ENCODE measurements around the gene UBAC1.
"Not testable (repeated sequence)": the region's sequence is repeated elsewhere in the genome, so short reads cannot be mapped to it uniquely, and the experiment has no call there.

UBAC1 gene

DNA sequence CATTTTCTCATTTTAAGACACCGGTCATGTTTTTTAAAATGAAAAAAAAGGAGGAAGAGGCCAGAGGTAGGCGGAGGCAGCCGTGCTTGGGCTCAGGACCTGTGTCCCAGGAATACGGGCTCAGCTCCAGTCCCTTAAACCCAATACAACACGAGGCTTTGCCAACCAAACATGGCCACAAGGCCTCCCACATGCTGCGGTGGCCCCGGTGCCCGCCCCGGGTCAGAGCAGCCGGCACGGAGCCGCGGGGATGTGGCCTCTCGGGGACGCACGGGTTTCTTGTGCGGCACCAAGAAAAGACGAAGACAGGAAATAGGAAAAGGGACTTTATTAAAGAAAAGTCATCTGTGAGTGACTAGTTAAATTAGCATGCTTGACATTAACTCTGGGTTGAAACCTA is 28.5 kb downstream of the UBAC1 start:
- DNase-seq: no peak

DNA sequence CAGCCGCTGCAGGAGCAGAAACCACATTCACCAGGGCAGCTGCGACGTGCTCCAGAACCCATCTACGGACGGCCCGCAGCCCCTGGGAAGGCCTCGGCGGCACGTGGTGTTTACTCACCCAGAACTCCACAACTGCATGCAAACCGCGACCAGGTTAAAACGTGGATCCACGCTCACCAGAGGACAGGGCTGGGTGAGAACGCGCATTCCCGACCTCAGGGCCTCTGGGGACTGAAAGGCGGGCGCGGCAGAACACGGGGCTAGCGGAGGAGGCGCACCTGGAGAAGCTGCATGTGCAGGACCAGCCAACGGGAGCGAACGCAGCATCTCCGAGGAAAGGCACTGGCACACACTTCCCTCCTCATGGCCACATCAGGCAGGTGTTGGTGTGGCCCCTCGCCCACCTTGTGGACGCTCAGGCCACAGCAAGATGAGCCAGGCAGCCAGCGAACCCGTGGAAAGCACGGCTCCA is 29.8 kb downstream of the UBAC1 start:
- DNase-seq: no peak

DNA sequence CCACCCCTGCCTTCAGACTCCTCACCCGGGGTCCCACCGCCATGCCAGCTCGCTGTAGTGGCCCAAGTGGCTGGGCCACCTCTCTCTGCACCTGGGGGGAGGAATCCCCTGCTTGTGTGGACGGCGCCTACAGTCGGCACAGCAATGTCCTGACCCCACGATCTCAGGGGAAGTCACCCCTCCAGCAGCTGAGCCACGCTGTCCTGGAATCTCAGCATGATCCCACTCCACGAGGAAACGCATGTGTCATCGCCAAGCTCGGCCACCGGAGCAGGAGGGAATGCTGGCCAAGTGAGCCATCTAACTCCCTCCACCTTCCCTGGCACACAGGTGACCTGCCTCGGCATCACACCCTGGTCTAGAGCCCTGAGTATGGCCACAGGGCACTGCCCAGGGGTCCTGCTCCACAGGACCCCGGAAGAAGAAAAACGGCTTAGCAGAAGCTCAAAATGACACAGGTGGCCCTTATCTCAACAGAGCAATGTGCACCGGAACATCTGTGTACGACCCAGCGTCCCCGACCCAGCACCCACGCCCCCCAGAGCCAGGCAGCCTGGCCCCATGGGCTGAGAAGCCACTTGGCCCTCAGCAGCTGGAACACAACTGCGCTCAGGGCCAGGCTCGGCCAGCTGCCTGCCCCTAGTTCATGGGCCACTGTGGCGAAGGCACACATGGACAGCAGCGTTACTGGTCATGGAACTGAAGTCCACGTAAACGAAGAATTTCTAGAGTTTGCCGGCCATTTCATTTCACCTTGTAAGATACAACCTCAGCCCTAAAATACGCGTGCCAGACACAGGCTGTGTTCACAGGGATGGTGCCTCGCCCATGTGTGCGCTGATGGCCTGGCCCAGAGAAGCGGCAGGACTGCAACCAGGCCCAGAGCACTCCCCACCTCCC is 30.5 kb downstream of the UBAC1 start:
- DNase-seq: no peak

DNA sequence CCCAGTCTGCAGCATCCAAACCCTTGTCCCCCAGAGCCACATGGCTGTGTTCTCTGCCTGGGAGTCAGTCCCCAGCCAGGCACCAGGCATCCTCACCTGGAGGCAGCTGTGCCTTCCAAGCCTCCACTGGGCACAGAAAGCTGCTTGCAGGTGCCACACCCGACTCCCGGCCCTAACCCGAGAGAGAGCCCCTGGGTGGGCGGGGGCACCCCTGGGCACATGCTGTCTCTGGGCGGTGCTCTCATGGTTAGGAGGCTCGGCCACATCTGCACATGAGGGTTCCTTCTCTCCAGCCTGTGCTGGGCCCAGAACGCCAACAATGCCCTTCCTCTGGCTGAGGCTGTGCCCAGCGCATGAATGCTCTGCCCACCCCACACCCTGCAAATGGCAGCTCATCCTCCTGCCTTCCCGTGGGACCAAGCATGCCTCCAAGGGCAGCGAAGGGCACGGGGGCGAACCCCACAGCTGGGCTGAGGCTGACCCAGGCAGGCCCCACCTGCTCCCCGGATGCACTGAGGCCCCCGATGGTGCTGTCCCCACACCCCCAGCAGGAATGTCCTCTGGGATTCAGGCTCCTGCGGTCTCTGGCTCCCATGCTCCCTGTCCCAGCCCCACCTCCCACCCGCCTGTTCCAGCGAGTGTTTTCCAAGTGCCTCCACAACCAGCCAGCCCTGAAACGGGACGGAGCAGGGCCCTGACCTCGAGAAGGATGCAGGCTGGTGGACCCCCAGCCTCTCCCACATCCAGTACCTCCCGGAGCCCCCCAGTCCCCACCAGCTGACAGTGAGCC is 31.3 kb downstream of the UBAC1 start:
- DNase-seq: no peak

DNA sequence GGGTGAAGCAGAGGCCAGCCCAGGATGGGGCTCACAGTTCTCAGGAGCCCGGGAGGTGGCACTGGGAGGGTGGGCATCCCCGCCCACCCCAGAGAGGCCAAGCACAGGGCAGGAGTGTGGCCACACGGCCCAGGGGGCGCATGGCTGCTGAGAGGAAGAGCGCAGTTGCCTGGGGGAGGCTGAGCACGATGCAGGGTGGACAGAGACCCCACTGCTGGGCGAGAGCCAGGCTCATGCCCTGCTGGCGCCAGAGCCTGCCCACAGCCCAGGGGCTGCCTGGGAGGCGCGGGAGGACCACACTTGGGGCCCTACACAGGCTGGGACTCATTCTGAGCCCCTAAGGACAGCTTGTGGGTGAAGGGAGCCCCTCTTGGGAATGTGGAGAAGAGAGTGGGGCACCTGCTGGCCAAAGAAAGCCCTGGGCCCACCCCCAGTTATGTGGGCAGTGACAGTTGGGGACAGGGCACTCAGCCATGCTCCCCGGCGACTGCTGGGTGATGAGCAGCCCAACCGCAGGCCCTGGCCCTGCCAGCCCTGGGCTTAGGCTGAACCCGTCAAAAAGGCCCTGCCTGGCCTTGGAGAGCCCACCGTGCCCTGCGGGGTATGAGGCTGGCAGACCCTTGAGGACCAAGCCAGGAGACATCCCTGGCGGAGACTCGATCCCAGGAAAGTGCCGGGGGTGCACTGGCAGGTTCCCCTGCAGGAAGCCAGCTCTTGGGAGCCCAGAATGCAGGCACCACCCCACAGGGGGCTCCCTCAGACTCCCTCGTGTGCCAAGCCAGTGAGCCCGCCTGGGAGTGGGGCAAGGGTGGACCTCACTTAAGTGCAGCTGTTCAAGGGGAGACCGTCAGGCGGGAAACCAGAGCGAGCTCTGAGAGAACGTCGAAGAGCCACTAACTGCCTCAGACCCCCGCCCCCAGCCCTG is 32.2 kb downstream of the UBAC1 start:
- DNase-seq: no peak

DNA sequence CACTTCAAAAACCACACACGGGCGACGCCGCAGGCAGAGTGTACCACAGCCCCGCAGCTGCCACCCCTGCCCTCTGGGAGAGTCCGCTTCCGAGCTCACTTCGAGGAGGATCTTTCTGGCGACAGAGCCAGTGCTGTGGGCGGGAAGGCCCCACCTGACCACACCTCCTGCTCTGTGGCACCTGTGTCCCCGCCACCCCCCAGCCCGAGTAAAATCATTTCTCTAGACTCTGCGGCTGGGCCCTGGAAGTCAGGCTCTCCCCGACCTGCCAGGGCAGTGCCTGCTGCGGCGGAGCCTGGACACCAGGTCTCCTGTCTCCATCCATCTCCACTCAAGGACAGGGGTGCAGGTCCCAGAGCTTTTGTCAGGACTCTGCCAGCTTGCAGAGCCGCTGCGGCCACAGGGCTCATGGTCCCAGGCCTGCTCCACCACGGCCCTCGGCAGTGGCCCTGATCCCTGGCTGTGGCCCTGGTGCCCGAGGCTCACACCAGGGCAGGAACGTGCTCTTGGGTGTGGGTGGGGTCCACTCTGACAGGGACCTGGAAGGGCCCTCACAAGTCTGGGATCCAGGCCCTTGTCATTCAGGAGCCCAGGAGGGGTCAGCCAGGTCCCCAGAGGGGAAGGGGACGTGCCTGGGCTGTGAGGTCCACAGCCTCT is 33.0 kb downstream of the UBAC1 start:
- no peak for DNase-seq

DNA sequence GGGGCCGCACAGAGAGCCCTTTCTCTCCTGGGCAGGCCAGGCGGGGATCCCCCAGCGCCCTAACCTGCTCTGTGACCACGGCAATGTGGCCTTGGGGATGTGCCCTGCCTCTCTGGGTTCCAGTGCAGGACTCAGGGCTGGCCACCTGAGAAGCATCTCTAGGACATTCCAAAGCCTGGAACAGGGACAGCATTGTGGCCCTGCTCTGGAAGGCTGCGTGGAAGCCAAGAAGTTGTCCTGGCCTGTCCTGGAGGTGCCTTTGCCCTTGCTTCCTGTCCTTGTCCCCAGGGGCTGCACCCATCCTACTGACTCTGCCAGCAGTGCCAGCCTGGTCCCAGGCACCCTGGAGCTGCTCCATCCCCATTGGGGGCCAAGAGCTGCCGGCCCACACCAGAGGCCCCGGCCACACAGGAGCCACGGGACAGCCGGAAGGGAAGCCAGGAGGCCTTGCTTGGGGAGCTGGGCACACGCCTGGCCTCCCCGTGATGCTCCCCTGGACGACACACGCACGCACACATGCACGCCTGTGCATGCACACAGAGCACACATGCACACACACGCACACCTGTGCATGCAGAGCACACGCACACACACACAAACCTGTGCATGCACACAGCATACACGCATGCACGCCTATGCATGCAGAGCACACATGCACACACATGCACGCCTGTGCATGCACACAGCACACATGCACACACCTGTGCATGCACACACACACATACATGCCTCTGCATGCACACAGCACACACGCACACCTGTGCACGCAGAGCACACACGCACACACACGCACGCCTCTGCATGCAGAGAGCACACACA is 33.8 kb downstream of the UBAC1 start:
- no peak for DNase-seq

DNA sequence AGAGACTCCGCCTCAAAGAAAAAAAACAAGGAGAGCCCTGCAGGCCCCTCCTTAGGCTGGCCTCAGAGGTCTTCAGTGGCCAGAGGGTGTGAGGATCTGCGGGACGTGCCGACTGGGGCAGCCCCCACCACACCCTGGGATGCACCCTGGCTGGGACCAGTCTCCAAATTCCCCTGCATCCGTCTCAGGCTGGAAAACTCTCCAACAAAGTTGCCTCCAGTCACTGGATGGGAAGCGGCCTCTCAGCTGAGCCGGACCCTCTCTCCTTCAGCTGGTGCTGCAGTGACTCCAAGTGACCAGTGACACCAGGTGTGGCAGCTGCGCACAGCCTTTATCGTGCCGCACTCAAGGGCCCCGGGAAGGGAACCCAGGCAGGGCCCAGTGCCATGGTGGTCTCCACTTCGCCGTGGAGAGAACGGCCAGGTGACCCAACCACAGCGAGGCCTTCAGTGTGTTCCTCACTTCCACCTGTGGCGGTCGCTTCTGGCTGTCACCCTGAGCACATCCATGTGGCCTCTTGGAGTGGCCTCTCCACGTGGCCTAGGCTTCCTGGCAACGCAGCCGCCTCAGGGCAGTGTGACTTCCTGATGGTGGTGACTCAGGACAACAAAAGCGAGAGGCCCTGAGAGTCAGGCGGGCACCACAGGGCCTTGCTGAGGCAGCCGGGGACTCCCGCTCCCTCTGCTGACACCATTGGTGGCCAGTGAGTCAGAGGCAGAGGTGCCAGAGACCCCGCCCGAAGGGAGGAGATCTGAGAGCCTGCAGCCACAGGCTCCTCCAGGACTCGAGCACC is 34.6 kb downstream of the UBAC1 start:
- DNase-seq: no peak

DNA sequence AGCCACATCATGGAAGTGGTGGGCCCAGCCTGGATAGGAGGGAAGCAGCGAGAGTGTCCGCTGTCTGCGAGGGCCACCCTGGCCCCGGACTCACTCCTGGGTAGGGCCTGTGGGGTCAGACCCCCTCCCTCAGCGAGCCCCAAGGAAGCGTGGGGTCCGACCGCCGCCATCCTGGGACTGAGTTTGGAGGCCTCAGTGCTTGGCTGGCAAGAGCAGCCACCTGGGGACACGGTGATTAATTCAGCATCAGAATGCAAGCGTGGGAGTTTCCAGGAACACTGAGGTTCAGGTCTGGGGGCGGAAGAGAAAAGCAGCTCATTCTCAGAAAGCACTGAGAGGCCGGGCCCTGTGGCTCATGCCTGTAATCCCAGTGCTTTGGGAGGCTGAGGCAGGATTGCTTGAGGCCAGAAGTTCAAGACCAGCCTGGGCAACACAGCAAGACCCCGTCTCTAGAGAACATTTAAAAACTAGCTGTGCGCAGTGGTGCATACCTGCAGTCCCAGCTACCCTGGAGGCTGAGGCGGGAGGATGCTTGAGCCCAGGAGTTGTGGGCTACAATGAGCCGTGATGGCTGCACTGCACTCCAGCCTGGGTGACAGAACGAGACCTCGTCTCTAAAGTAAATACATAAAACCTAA is 35.6 kb downstream of the UBAC1 start:
- DNase-seq: no peak

DNA sequence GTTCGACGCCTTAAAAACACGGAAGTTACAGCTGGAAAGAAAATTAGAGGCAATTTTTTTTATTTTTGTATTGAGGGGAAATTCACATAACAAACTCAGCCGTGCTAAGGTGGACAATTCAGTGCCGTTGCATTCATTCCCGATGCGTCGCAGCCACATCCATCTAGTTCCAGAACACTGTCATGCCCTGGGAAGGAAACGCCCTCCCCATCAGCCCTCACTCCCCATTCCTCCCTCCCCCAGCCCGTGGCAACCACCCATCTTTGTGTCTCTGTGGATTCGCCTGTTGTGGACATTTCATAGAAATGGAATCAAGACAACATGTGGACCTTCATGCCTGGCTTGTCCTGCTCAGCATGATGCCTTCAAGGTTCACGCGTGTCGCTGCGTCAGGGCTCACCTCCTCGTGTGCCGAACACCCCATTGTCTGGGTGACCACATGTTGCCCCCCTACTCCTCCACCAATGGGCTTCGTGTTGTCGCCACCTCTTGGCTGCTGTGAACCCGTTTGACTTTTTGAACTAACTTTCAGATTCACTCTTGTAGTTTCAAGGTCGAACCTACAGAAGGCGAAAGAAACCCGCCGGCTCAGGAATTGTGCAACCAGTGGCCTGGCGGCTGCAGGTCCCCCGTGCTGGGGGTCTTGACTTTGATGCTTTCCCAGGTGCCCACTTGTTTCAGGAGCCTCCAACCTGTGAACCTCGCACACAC is 36.4 kb downstream of the UBAC1 start:
- DNase-seq: no peak

DNA sequence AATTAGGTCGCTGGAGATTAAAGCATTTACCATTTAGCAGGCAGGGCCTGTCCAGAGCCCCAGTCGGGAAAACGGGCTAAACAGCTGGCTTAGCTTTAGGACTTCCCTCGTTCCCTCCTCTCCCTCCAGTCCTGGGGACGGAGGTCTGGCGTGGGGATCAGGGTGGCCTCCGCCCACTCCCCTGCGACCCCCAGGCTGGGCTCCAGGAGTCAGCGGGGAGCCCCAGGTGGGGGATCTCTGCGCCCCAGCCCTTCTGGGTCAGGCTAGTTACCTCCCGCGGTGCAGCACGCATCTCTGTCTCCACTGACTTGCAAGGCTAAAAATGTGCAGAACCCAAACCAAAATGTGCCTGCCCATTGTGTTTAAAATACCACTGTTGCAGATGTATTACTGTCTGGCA is 37.7 kb downstream of the UBAC1 start:
- DNase-seq: no peak

DNA sequence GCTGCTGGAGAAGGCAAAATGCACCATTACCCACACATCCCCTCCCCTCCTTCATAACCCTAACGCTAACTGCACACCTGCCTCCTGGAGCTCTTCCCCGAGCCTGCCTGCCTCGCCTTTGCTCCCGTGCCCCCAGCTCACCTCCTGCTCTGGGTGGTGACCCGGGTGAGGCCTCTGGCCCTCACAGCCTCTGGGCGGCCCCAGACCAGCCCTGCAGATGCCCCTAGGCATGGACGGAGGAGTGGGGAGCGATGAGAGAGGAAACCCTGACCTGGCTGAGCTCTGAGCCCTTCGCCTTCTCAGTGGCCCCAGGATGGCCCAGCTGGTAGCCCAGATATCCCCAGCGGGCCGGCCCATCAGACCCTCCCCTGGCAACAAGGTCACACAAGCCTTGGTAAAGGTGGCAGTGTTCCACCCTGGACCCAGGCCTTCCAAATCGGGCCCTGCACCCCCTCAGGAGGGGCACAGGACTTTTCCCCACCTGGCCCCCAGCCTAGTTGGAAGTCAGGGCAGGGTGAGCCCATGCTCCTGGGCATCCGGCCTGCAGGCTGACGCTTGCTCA is 39.3 kb downstream of the UBAC1 start:
- no peak for DNase-seq

DNA sequence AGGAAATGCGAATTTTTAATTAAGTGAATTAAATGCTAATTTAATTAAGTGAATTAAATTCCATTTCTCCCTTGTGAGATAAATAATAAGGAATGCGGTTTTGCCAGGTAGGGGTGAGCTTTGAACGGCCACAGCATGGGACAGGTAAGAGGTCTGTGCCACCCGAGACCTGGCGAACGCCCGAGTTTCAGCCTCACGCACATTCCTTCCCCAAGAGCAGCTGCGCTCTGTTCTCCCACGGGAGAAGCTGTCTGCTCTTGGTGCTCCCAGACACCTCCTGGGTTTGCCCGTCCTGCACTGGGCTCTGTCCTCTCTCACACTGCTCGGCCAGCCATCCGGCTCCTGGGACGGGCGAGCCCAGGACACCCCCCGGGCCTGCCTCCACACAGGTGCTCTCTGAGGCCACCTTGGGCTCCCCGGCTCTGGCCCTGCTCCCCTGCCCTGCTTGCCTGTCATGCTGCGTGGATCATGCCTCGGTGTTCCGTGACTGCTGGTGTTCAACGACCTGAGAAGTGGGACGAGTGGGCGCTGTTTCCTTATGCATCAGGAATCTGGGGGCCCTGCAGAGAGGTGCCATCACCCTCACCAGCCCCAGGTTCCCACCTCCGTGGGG is 40.1 kb downstream of the UBAC1 start:
- DNase-seq: no peak

DNA sequence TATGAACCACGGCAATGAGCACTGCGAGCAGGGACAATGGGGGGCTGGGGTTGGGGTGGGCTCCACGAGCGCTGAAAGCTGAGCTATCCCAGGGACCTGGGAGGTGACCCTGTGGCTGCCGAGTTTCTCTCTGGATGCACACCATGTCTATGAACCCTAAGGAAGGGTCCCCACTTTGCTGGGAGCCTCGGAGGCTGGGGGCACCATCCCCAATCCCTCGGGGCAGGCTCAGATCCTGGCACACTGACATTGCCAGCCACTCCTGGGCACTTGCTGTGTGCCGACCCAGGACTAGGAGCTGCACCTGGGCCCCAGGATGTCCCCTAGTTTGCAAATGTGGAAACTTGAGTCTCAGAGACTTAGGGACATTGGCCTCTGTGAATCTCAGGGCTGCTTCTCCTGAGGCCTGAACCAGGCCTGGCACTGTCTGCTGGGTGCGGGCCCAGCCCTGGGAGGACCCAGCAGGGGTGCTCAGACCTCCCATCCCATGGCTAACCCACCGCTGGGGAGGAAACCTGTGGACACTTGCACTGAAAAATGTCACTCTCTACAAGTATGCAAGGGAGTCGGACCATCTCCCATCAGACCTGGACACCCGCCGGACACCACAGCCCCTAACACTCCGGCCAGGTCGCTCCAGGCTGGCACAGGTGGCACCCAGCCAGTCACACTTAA is 40.8 kb downstream of the UBAC1 start:
- no peak for DNase-seq

DNA sequence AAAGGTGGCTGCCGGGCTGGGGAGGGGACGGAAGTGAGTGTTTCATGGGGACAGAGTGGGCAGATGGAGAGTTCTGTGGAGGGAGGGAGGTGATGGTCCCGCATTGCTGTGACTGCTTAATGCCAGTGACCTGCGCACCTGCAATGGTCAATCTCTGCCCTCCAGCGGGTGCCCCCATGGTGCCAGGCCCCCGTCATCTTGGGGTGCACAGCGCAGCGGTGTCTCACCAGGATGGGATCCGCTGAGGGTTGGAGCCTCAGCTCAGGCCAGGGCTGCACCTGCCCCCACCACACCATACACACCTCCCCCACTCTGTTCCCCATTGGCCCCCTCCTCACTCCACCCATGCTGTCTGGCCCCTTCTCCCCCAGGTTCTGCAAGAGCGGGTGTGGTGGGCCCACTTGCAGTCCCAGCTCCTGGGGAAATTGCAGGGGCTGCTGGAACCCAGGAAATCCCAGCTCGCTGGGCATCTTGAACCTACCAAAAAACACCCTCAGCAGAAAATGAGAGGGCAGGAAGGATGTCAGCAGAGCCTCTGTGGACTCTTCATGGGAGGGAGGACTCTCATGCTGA is 41.8 kb downstream of the UBAC1 start:
- no peak for DNase-seq

DNA sequence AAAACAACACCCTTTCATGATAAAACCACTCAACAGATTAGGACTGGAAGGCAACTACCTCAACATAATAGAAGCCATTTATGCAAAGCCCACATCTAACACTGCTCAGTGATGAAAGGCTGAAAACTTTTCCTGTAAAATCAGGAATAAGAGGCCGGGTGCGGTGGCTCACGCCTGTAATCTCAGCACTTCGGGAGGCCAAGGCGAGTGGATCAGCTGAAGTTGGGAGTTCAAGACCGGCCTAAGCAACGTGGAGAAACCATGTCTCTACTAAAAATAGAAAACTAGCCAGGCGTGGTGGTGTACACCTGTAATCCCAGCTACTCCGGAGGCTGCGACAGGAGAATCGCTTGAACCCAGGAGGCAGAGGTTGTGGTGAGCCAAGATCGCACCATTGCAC is 44.9 kb downstream of the UBAC1 start:
- not testable (repeated sequence) for DNase-seq

DNA sequence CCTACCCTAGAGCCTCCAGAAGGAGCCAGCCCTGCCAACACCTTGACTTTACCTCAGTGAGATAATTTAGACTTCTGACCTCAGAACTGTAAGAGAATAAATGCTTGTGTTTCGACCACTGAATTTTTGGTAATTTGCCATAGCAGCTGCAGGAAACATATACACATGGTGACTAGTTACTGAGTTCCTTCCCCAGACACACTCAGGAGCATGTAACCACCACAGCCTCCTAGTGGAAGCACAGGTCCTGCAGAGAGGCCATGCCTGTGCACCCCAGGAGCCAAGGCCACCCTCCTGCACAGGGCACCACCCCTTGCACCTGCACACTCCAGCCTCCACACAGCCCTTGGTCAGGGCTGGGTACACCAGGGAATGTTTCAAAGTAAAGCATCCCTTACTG is 46.3 kb downstream of the UBAC1 start:
- DNase-seq: no peak

DNA sequence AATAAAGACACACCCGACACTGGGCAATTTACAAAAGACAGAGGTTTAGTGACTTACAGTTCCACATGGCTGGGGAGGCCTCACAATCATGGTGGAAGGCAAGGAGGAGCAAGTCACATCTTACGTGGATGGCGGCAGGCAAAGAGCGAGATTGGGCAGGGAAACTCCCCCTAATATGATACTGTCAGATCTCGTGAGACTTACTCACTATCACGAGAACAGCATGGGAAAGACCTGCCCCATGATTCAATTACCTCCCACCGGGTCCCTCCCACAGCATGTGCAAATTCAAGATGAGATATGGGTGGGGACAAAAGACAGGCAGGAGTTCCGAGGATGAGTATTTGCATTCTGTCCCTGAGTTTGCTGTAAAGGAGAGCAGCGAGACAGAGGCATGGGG is 49.9 kb downstream of the UBAC1 start:
- not testable (repeated sequence) for DNase-seq

Measured in NCI-H146 (cell line).